ENCODE data around the gene FHOD3. TPM values are rescaled to one million over a fixed set of nuclear protein-coding genes. Genes with fewer than 3 reads are reported as not detected.

The FHOD3 gene
- total and polyA plus RNA-seq, 2 experiments from 2014 or later, result 2.7 to 8.7 TPM

DNA sequence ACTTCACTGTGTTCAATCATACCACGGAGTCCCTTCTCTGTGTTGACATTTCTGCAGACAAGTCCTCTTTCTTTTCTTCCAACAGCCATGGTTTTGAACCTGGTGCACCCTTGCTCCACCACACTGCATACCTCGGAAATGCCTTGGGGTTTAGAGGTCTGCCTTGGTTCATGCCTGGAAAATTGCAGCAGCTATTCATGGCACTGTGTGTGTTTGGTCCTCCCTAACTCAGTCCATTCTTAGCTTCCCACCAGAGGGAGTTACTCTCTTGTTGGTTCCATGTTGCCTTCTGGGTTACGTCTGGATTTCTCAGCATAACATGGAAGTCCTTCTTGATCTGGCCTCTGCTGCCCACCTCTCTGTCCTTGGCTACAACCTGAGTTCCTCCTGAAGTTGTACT lies 206.0 kb downstream of the FHOD3 start:
- no peak overlapping the region for H3K4me2 ChIP-seq
- H2AFZ ChIP-seq, result no peak overlapping the region
- no peaks in the 10 kb centered on the region for H3K36me3 ChIP-seq (ENCODE audit: insufficient read depth)
- H3K79me2 ChIP-seq (replicated peaks; ENCODE audit: insufficient read depth), result no peaks in the 10 kb centered on the region
- Mint-ChIP-seq H3K9me3 (no peaks in the 10 kb centered on the region; the same call in 2 of the 3 replicates), H3K27ac (no peak overlapping the region), H3K4me1 (peaks cover 4% of the 10 kb centered on the region), H3K4me3 (no peak overlapping the region), H3K27me3 (ENCODE audit: insufficient read depth, low read depth, poor library complexity) (peaks cover 3% of the 10 kb centered on the region), H3K36me3 (ENCODE audit: low read depth) (peaks cover 8% of the 10 kb centered on the region; the same call in 2 of the 3 replicates)
- no peaks in the 10 kb centered on the region for H3F3A ChIP-seq (replicated peaks; ENCODE audit: low read depth)
- peaks cover 4% of the 10 kb centered on the region; the same call in 1 of the 2 replicates for H3K9me2 ChIP-seq (ENCODE audit: insufficient read depth)
- ATAC-seq, result no peak
- DNase-seq (ENCODE audit: low spot score), result no peak
- no peak for TF ChIP-seq NANOG (IDR thresholded peaks at IDR 0.05; ENCODE audit: borderline replicate concordance)
- TF ChIP-seq, protein P1, sequence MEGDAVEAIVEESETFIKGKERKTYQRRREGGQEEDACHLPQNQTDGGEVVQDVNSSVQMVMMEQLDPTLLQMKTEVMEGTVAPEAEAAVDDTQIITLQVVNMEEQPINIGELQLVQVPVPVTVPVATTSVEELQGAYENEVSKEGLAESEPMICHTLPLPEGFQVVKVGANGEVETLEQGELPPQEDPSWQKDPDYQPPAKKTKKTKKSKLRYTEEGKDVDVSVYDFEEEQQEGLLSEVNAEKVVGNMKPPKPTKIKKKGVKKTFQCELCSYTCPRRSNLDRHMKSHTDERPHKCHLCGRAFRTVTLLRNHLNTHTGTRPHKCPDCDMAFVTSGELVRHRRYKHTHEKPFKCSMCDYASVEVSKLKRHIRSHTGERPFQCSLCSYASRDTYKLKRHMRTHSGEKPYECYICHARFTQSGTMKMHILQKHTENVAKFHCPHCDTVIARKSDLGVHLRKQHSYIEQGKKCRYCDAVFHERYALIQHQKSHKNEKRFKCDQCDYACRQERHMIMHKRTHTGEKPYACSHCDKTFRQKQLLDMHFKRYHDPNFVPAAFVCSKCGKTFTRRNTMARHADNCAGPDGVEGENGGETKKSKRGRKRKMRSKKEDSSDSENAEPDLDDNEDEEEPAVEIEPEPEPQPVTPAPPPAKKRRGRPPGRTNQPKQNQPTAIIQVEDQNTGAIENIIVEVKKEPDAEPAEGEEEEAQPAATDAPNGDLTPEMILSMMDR (conservative IDR thresholded peaks at IDR 0.05; ENCODE audit: low read depth in 2 of 2), result peak in 1 of 2 experiments; percentile 44; a peak in 2 of 4 replicates
- H4K20me1 ChIP-seq (replicated peaks; ENCODE audit: insufficient read depth), result no peaks in the 10 kb centered on the region
- no peak overlapping the region for H3K27ac ChIP-seq (ENCODE audit: low read depth)
- H3K4me3 ChIP-seq, result no peak overlapping the region
- no peaks in the 10 kb centered on the region for H3K27me3 ChIP-seq (ENCODE audit: insufficient read depth)
- H3K4me1 ChIP-seq (ENCODE audit: insufficient read depth), result no peaks in the 10 kb centered on the region

GRCh38 chr18:36504928-36505327 lies 207.4 kb downstream of the FHOD3 start:
- no peaks in the 10 kb centered on the region for H3F3A ChIP-seq (replicated peaks; ENCODE audit: low read depth)
- no peaks in the 10 kb centered on the region for H3K4me1 ChIP-seq (ENCODE audit: insufficient read depth)
- Mint-ChIP-seq H3K36me3 (ENCODE audit: low read depth) (peaks cover 8% of the 10 kb centered on the region; the same call in 2 of the 3 replicates), H3K4me1 (peaks cover 4% of the 10 kb centered on the region), H3K9me3 (no peaks in the 10 kb centered on the region; the same call in 2 of the 3 replicates), H3K27me3 (ENCODE audit: insufficient read depth, low read depth, poor library complexity) (peaks cover 6% of the 10 kb centered on the region), H3K4me3 (no peak overlapping the region), H3K27ac (no peak overlapping the region)
- H3K27me3 ChIP-seq (ENCODE audit: insufficient read depth), result no peaks in the 10 kb centered on the region
- ATAC-seq (no peak), DNase-seq (ENCODE audit: low spot score) (no peak)
- no peak overlapping the region for H3K27ac ChIP-seq (ENCODE audit: low read depth)
- no peaks in the 10 kb centered on the region for H3K79me2 ChIP-seq (replicated peaks; ENCODE audit: insufficient read depth)
- no peak overlapping the region for H3K4me2 ChIP-seq
- H3K9me2 ChIP-seq (ENCODE audit: insufficient read depth), result peaks cover 4% of the 10 kb centered on the region; the same call in 1 of the 2 replicates
- H4K20me1 ChIP-seq (replicated peaks; ENCODE audit: insufficient read depth), result no peaks in the 10 kb centered on the region
- no peak overlapping the region for H3K4me3 ChIP-seq
- H3K36me3 ChIP-seq (ENCODE audit: insufficient read depth), result no peaks in the 10 kb centered on the region
- H2AFZ ChIP-seq, result no peak overlapping the region
- no peak for TF ChIP-seq CREB1 (CRISPR knock-in tag; IDR thresholded peaks at IDR 0.05; ENCODE audit: low read depth)
- no peak for TF ChIP-seq NANOG (IDR thresholded peaks at IDR 0.05; ENCODE audit: borderline replicate concordance)
- TF ChIP-seq, protein P2, sequence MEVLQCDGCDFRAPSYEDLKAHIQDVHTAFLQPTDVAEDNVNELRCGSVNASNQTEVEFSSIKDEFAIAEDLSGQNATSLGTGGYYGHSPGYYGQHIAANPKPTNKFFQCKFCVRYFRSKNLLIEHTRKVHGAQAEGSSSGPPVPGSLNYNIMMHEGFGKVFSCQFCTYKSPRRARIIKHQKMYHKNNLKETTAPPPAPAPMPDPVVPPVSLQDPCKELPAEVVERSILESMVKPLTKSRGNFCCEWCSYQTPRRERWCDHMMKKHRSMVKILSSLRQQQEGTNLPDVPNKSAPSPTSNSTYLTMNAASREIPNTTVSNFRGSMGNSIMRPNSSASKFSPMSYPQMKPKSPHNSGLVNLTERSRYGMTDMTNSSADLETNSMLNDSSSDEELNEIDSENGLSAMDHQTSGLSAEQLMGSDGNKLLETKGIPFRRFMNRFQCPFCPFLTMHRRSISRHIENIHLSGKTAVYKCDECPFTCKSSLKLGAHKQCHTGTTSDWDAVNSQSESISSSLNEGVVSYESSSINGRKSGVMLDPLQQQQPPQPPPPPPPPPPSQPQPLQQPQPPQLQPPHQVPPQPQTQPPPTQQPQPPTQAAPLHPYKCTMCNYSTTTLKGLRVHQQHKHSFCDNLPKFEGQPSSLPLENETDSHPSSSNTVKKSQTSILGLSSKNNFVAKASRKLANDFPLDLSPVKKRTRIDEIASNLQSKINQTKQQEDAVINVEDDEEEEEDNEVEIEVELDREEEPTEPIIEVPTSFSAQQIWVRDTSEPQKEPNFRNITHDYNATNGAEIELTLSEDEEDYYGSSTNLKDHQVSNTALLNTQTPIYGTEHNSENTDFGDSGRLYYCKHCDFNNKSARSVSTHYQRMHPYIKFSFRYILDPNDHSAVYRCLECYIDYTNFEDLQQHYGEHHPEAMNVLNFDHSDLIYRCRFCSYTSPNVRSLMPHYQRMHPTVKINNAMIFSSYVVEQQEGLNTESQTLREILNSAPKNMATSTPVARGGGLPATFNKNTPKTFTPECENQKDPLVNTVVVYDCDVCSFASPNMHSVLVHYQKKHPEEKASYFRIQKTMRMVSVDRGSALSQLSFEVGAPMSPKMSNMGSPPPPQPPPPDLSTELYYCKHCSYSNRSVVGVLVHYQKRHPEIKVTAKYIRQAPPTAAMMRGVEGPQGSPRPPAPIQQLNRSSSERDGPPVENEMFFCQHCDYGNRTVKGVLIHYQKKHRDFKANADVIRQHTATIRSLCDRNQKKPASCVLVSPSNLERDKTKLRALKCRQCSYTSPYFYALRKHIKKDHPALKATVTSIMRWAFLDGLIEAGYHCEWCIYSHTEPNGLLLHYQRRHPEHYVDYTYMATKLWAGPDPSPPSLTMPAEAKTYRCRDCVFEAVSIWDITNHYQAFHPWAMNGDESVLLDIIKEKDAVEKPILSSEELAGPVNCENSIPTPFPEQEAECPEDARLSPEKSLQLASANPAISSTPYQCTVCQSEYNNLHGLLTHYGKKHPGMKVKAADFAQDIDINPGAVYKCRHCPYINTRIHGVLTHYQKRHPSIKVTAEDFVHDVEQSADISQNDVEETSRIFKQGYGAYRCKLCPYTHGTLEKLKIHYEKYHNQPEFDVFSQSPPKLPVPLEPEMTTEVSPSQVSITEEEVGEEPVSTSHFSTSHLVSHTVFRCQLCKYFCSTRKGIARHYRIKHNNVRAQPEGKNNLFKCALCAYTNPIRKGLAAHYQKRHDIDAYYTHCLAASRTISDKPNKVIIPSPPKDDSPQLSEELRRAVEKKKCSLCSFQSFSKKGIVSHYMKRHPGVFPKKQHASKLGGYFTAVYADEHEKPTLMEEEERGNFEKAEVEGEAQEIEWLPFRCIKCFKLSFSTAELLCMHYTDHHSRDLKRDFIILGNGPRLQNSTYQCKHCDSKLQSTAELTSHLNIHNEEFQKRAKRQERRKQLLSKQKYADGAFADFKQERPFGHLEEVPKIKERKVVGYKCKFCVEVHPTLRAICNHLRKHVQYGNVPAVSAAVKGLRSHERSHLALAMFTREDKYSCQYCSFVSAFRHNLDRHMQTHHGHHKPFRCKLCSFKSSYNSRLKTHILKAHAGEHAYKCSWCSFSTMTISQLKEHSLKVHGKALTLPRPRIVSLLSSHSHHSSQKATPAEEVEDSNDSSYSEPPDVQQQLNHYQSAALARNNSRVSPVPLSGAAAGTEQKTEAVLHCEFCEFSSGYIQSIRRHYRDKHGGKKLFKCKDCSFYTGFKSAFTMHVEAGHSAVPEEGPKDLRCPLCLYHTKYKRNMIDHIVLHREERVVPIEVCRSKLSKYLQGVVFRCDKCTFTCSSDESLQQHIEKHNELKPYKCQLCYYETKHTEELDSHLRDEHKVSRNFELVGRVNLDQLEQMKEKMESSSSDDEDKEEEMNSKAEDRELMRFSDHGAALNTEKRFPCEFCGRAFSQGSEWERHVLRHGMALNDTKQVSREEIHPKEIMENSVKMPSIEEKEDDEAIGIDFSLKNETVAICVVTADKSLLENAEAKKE (CRISPR knock-in tag; IDR thresholded peaks at IDR 0.05), result no peak
- no peak for TF ChIP-seq POLR2AphosphoS5 (IDR thresholded peaks at IDR 0.05; ENCODE audit: low read depth)
- no peak for TF ChIP-seq ZNF114 (CRISPR knock-in tag; IDR thresholded peaks at IDR 0.05)
- TF ChIP-seq, protein P3, sequence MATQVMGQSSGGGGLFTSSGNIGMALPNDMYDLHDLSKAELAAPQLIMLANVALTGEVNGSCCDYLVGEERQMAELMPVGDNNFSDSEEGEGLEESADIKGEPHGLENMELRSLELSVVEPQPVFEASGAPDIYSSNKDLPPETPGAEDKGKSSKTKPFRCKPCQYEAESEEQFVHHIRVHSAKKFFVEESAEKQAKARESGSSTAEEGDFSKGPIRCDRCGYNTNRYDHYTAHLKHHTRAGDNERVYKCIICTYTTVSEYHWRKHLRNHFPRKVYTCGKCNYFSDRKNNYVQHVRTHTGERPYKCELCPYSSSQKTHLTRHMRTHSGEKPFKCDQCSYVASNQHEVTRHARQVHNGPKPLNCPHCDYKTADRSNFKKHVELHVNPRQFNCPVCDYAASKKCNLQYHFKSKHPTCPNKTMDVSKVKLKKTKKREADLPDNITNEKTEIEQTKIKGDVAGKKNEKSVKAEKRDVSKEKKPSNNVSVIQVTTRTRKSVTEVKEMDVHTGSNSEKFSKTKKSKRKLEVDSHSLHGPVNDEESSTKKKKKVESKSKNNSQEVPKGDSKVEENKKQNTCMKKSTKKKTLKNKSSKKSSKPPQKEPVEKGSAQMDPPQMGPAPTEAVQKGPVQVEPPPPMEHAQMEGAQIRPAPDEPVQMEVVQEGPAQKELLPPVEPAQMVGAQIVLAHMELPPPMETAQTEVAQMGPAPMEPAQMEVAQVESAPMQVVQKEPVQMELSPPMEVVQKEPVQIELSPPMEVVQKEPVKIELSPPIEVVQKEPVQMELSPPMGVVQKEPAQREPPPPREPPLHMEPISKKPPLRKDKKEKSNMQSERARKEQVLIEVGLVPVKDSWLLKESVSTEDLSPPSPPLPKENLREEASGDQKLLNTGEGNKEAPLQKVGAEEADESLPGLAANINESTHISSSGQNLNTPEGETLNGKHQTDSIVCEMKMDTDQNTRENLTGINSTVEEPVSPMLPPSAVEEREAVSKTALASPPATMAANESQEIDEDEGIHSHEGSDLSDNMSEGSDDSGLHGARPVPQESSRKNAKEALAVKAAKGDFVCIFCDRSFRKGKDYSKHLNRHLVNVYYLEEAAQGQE (IDR thresholded peaks at IDR 0.05; ENCODE audit: unreplicated experiment), result no peak
- no peak for TF ChIP-seq EZH2phosphoT487 (IDR thresholded peaks at IDR 0.05; ENCODE audit: unreplicated experiment)
- TF ChIP-seq STAT1 (IDR thresholded peaks at IDR 0.05; ENCODE audit: unreplicated experiment), result no peak
- TF ChIP-seq EZH2 (IDR thresholded peaks at IDR 0.05; ENCODE audit: low read depth, unreplicated experiment), result no peak
